Transverse colon (tissue), 4 donors: Measurements from ENCODE around the gene FAM78B. TPM values are rescaled to one million over a fixed set of nuclear protein-coding genes. Genes with fewer than 3 reads are reported as not detected.

Experiments used
- DNase-seq: peaks from one replicate; pipeline ENCODE4 v3.0.0-alpha.2; 2019
- H3K27ac ChIP-seq, 4 donors: fragments of 200-600 bp; sonication (generic); 2 replicates each; pipeline ENCODE4 v1.5.1; 2016 to 2018; ENCODE audit warnings: inconsistent platforms in 4 of 4
- H3K27me3 ChIP-seq: fragments of 200-600 bp; sonication (generic); 2 replicates; pipeline ENCODE4 v1.5.1; 2017; ENCODE audit warnings: inconsistent platforms
- H3K36me3 ChIP-seq, 4 donors: fragments of 200-600 bp; sonication (generic); 2 replicates each; pipeline ENCODE4 v1.5.1; 2017 to 2019; ENCODE audit warnings: inconsistent platforms in 4 of 4
- H3K4me1 ChIP-seq, 4 donors: fragments of 200-600 bp; sonication (generic); 2 replicates each; pipeline ENCODE4 v1.5.1; 2017 to 2020; ENCODE audit warnings: inconsistent platforms in 4 of 4
- H3K4me3 ChIP-seq, 4 donors: fragments of 200-600 bp; sonication (generic); 1 replicate in 1 of 4; 2 replicates in 3 of 4; pipeline versions ENCODE4 v1.5.1 to v1.6.1; 2017 to 2019; ENCODE audit warnings: inconsistent platforms in 4 of 4
- H3K9me3 ChIP-seq, 2 donors: fragments of 200-600 bp; sonication (generic); 2 replicates each; pipeline ENCODE4 v1.5.1; 2017 to 2019; ENCODE audit warnings: inconsistent platforms in 2 of 2
- CTCF ChIP-seq, 5 experiments: fragments of 200-600 bp in 3 of 5; fragments of 450-650 bp in 2 of 5; sonication (generic) in 3 of 5; IDR thresholded peaks; 1 replicate in 2 of 5; 2 replicates in 3 of 5; pipeline ENCODE4 v1.5.1; 2016 to 2017; ENCODE audit warnings: antibody characterized with exemption in 5 of 5, inconsistent platforms in 3 of 5, mild to moderate bottlenecking in 2 of 5, moderate library complexity in 1 of 5
- EP300 ChIP-seq: sonication (generic); formaldehyde crosslinking; IDR thresholded peaks from one replicate; pipeline ENCODE4 v1.6.1; 2017; ENCODE audit warnings: antibody characterized with exemption, low read depth
- POLR2A ChIP-seq: fragments of 450-650 bp; IDR thresholded peaks from one replicate; pipeline ENCODE4 v1.6.1; 2016; ENCODE audit warnings: antibody characterized with exemption, mild to moderate bottlenecking, moderate library complexity
- POLR2AphosphoS5 ChIP-seq, 3 donors: sonication (generic); formaldehyde crosslinking; IDR thresholded peaks; one replicate each; pipeline ENCODE4 v1.6.1; 2016; ENCODE audit warnings: antibody characterized with exemption in 3 of 3
- WGBS, 2 donors: methylation state at CpG; one replicate each; pipeline ENCODE4 v1.1.5; 2018; ENCODE audit warnings: low coverage in 1 of 2; 5-methylcytosine and 5-hydroxymethylcytosine counted together
- in situ Hi-C, 4 donors: fragments of 200-750 bp; cut with MboI; loops; one replicate each; pipeline versions ENCODE4 v1.15.0 to v1.15.1; 2017; ENCODE audit warnings: low sequenced_read_pairs in 3 of 4, low pct_ligation_motif_present in 1 of 4, low pct_unique_long_range_greater_than_20kb in 1 of 4
- intact Hi-C: fragments of 100-400 bp; cut with DNase I; formaldehyde crosslinking; loops from one replicate; pipeline ENCODE4 v1.15.1; 2023; ENCODE audit warnings: low total_unique reads
- total RNA-seq, 4 donors: library from RNA; depleted of rRNA; stranded (reverse); fragments of >200 nt; gene quantifications; one replicate each; pipeline ENCODE4 v1.1.0, GENCODE V29; 2016

Gene FAM78B
- total RNA-seq, 4 donors from 2014 or later = 0.40 to 5.2 (median 0.80) TPM

DNA sequence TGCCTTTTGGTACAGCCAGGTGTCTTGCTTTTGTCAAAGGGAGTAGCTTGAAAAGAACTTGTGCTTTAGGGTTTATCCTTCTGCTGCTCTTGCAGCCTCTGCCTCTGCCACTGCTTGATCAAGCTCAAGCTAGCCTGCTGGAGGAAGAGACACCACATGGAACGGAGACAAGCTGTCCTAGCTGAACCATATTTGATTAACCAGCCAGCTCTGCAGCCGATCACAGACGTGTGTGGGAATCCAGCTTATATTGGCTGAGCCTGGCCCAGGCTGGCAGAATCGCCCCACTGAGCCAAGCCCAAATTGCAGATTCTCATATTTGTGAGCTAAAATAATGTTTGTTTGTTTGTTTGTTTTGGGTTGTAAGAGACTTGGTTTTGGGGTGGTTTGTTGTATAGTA is 18.7 kb upstream of the FAM78B start:
- TF ChIP-seq POLR2AphosphoS5 (IDR thresholded peaks at IDR 0.05) (no peak), POLR2A (no peak), CTCF (IDR thresholded peaks at IDR 0.05) (no peak), EP300 (no peak)
- no peaks in the 10 kb centered on the region for H3K9me3 ChIP-seq
- H3K36me3 ChIP-seq = no peaks in the 10 kb centered on the region
- WGBS, 2 donors = 75% methylated on average over 4 of the region's 4 CpGs; no CpG with 5 or more reads in 1 of the 2 donors
- H3K27ac ChIP-seq = no peak overlapping the region
- H3K4me1 ChIP-seq = no peaks in the 10 kb centered on the region
- H3K27me3 ChIP-seq = no peaks in the 10 kb centered on the region
- intact Hi-C loops = no loop called here
- in situ Hi-C loops = no loop called here
- H3K4me3 ChIP-seq = no peak overlapping the region
- no peak for DNase-seq

DNA sequence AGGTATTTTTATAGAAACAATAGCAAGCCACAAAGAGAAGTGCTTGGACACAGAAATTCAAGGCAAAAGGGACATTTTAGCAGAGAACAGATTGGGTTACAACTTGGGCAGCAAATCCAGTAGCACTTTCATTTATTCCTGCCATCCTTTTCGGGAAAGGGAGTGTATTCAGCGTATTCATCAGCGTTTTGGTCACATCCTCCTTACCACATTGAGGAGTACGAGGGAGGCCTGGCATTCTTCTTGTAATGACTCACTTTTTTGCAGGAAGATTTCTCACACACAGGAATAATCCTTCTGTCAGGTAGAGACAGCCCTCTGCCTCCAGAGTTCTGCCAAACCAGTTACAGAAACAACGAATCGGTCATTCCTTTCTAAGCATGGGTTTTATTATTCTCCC is 18.1 kb upstream of the FAM78B start:
- Histone ChIP-seq H3K36me3 (no peaks in the 10 kb centered on the region), H3K27ac (no peak overlapping the region), H3K9me3 (no peaks in the 10 kb centered on the region), H3K27me3 (no peaks in the 10 kb centered on the region), H3K4me1 (no peaks in the 10 kb centered on the region), H3K4me3 (no peak overlapping the region)
- TF ChIP-seq POLR2A (no peak), POLR2AphosphoS5 (IDR thresholded peaks at IDR 0.05) (no peak), CTCF (IDR thresholded peaks at IDR 0.05) (no peak), EP300 (no peak)
- WGBS, 2 donors = 71% methylated on average over 6 of the region's 6 CpGs
- in situ Hi-C loops = no loop called here
- DNase-seq = no peak
- intact Hi-C loops = no loop called here

DNA sequence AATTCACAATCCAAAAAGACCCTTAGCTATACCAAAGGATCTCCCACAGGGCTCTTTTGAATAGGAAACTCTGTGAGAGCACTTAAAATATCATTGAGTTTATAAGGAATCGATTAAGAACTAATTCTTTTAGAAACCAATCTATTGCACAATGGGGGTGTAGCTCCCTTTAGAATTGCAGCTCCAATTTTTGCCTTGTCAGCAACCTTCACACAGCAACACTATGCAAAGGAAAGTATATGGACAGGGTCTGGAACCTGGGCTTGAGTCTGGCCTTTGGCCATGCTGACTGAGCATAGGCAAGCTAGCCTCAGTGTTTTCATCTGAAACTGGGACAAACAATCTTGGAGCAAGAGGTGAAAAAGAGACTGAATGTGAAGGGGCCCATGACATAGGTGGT is 17.2 kb upstream of the FAM78B start:
- intact Hi-C loops (no loop called here), in situ Hi-C loops (no loop called here)
- no peak for TF ChIP-seq CTCF (IDR thresholded peaks at IDR 0.05)
- no peak for TF ChIP-seq POLR2A
- no peak for TF ChIP-seq EP300
- TF ChIP-seq POLR2AphosphoS5 (IDR thresholded peaks at IDR 0.05) = no peak
- WGBS, 2 donors = 77 to 100% methylated on average over 1 of the region's 1 CpG
- Histone ChIP-seq H3K36me3 (no peaks in the 10 kb centered on the region), H3K9me3 (no peaks in the 10 kb centered on the region), H3K4me1 (no peaks in the 10 kb centered on the region), H3K27ac (no peak overlapping the region), H3K27me3 (no peaks in the 10 kb centered on the region), H3K4me3 (no peak overlapping the region)
- DNase-seq = no peak

DNA sequence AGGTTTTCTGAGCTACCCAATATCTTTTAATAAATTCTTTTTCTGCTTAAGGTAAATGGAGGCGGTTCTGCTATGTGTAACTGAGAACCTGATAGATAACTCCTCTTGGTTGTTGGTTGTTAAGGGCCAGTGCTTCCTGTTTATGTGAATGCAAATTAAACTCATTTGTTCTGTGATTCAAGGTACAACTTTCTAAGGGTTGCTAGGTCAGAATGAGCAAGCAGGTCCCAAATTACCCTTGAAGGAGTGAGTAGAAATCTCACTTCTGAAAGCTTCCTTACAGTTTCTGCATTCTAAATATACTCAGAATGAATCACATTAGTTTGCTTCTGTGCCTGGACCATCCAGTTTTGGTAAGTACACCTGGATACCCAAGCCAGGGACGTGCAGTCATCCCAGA is 15.5 kb upstream of the FAM78B start:
- no peaks in the 10 kb centered on the region for H3K4me1 ChIP-seq
- no peak for DNase-seq
- intact Hi-C loops (no loop called here), in situ Hi-C loops (no loop called here)
- no peaks in the 10 kb centered on the region for H3K27me3 ChIP-seq
- no peak overlapping the region for H3K4me3 ChIP-seq
- no peak for TF ChIP-seq EP300
- TF ChIP-seq CTCF (IDR thresholded peaks at IDR 0.05) = no peak
- TF ChIP-seq POLR2AphosphoS5 (IDR thresholded peaks at IDR 0.05) = no peak
- no peaks in the 10 kb centered on the region for H3K36me3 ChIP-seq
- H3K27ac ChIP-seq = no peak overlapping the region
- 63 to 75% methylated on average over 2 of the region's 2 CpGs for WGBS, 2 donors
- no peaks in the 10 kb centered on the region for H3K9me3 ChIP-seq
